ENCODE data around the gene SNF8.
"Not testable (repeated sequence)": the region's sequence is repeated elsewhere in the genome, so short reads cannot be mapped to it uniquely, and the experiment has no call there.

SNF8 gene, protein sequence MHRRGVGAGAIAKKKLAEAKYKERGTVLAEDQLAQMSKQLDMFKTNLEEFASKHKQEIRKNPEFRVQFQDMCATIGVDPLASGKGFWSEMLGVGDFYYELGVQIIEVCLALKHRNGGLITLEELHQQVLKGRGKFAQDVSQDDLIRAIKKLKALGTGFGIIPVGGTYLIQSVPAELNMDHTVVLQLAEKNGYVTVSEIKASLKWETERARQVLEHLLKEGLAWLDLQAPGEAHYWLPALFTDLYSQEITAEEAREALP

DNA sequence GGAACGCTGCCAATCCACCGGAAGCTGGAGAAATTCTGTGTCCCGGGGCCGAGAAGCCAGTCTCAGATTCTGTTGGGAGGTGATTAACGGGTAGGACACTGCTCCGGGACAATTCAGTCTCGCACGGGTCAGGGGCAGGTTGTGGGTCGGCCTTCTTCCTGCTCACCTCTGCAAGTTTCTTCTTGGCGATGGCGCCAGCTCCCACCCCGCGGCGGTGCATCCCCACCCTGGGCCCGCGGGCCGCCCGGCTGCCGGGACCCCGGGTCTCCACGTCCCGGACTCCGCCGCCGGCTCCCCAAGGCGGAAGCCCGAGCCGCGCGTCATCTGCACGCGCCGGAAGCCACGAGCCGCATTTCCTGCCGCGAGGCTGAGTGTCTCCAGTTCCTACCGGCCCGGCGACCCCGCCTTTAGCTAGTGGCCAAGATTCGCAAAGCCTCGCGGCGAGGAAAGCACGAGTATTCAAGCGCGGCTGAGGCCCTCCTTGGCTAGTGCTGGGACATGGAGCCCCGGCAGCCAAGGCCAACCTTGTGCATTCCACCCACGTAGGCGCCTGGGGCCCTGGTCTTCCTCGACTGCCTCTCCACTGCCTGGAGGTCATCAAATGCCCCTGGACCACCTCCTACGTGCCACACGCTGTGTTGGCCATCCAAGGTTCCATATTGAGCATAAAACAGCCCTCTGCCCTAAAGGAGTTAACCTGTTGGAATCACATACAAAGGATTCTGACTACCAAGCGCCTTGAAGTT lies at the start of gene SNF8:
TSS of gene SNF8 (minus strand) at position 328 of the 746 bp plus-strand sequence. CDS start at position 220, 108 bp downstream.
- DNase-seq (ENCODE audit: low read depth in 4 of 4, low spot score in 1 of 4) = peak; percentile 88 to 92 (median 90)

DNA sequence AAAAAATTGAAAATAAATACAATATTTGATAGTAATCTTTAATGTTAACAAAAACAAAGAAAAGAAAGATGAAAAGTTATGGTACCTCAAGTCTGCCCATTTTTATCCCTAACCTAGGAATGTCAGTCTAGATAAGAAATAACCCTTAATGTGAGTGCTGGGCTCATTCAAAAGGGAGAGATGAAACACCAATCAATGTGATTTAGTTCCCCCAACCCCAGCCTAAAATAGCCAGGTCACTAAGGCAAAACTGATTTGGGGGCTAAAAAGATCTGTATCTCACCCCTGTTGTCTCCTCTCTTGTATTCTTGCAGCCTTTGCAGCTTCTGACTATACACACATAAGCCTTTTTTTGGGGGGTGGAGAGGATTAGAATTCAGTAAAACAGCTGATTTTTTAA lies 49.3 kb upstream of the SNF8 start:
- DNase-seq (ENCODE audit: low read depth in 4 of 4, low spot score in 1 of 4) = no peak

DNA sequence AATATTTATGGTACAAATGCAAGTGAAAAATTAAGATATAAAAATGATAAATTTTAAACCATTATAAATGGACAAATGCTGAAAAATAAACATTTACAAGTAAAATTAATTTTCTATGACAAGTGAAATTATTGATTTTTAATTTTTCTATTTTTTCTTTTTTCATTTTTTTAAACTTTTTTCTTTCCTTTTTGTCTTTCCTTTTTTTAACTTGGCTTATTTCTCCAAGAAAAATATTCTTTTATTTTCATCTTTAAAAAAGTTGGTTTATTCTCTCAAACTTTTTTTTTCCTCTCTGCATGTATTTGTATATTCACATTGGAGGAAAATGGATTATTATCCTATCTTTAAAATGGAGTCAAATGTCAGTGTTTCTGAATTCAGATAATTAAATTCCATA lies 48.7 kb upstream of the SNF8 start:
- no peak for DNase-seq (ENCODE audit: low read depth in 4 of 4, low spot score in 1 of 4)

DNA sequence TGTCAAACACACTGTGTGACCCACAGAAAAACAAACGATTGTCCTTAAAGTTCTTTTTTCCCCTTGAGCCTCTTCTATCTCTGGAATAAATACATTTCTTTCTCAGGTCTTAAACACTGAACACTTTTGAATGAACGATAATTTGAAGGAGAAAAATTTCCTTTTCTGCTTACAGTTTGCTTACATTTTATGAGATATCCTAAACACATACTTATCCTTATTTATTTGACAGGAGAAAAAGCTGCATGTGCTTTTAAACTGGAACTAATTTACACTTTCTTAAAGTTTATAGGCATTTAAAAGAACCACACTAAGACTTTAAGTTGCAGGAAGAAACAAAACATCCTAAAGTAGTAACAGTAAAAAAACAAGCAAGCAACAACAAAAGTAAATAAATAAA lies 47.8 kb upstream of the SNF8 start:
- no peak for DNase-seq (ENCODE audit: low read depth in 4 of 4, low spot score in 1 of 4)

DNA sequence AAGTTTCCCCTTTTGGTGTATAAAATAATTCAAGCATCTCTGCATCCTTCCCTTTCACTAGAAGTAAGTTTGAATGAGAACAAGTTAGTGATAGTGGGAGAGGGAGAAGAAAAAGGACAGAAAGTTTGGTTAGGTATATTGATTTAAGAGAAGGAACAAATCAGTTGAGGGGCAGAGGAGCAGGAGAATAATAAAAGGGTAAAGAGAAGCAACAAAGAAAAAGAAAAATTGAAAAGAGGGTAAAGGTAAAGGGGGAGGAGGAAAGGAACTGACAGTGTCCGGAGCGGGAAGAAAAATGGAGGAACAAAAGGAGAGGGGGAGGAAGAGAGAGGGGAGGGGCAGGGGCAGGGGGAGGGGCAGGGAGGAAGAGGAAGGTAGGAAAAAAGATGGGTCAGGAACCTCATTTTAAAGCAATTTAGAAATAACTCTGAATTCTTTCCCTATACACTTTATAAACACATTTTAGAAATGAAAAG lies 46.3 kb upstream of the SNF8 start:
- DNase-seq (ENCODE audit: low read depth in 4 of 4, low spot score in 1 of 4) = no peak

DNA sequence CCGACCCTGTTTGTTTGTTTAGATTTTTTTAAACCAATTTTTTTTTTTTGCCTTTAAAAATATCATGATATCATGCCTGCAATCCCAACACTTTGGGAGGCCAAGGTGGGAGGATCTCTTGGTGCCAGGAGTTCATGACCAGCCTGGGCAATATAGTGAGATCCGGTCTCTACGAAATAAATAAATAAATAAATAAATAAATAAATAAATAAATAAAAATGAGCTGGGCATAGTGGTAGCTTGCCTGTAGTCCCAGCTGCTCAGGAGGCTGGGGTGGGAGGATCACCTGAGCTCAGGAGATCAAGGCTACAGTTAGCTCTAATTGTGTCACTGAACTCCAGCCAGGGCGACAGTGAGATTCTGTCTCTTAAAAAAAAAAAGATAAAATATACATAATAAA lies 44.5 kb upstream of the SNF8 start:
- no peak for DNase-seq (ENCODE audit: low read depth in 4 of 4, low spot score in 1 of 4)

DNA sequence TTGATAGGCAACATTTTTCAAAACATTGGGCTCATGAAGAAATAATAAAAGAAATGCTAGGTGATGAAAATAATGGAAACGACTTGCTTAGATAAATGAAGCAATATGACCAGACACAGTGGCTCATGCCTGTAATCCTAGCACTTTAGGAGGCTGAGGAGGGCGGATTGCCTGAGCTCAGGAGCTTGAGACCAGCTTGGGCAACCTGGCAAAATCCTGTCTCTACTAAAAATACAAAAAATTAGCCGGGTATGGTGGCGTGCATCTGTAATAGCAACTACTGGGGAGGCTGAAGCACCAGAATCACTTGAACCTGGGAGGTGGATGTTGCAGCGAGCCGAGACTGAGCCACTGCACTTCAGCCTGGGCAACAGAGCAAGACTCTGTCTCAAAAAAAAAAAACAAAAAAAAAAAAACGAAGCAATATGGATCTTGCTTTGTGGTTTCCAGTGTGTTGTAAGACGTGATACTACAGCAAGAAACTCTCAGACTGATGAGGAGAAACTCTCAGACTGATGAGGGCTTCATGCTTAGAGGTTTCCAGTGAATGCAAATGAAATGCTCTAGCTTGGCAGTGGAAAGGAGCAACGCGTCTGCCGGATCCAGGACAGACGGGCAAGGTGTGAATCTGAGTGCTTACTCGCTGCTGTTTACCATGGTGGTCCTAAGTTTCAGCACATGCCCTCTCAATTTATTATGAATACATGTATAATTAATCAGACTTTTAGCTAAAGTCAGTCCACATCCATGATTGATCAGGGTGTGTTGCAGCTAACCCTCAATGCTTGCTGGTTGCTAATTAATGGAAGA lies 41.0 kb upstream of the SNF8 start:
- DNase-seq (ENCODE audit: low read depth in 4 of 4, low spot score in 1 of 4) = no peak

DNA sequence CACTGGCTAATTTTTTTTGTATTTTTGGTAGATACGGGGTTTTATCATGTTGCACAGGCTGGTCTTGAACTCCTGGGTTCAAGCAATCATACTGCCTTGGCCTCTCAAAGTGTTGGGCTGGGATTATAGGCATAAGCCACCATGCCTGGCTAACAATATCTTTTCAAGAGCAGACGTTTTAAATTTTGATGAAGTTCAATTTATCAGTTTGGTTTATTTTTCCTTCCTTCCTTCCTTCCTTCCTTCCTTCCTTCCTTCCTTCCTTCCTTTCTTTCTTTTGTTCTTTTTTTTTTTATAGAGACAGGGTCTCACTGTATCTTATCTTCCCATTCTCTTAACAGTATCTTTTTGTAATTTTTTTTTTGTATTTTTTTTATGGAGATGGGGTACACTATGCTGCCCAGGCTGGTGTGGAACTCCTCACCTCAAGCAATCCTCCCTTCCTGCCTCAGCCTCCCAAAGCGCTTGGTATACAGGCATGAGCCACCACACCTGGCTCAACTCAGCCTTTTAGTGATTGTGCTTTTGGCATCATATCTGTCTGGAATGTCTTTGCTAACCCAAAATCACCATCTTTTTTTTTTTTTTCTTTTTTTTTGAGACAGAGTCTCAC lies 37.4 kb upstream of the SNF8 start:
- no peak for DNase-seq (ENCODE audit: low read depth in 4 of 4, low spot score in 1 of 4)

DNA sequence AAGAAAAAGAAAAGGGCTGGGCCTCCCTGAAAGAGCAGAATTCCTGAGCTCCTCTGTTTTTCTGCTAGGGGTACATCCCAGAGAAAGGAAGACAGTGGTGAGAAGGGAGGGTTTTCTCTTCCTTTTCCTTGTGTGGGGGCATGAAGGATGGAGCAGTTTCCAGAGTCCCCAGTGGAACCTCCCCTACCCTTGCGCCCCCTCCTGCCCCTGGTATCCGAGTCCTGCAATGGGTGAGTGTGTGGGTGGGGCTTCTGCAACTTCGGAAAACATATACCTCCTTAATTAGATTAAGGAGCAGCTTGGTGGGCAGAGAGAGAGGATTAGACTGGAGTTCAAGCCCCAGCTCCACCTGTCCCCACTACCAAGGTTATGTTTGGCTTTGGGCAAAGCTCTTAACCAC lies 29.2 kb upstream of the SNF8 start:
- no peak for DNase-seq (ENCODE audit: low read depth in 4 of 4, low spot score in 1 of 4)

DNA sequence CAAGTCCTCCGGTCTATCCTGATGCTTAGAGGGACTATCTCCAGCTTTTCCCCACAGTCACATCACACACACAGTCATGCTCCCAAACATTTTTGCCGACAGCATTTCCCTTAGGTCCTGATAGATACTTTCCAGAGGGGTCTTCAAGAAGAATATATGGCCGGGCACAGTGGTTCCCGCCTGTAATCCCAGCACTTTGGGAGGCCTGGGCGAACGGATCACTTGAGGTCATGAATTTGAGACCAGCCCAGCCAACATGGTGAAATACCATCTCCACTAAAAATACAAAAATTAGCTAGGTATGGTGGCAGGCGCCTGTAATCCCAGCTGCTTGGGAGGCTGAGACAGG lies 28.1 kb upstream of the SNF8 start:
- DNase-seq (ENCODE audit: low read depth in 4 of 4, low spot score in 1 of 4) = no peak

DNA sequence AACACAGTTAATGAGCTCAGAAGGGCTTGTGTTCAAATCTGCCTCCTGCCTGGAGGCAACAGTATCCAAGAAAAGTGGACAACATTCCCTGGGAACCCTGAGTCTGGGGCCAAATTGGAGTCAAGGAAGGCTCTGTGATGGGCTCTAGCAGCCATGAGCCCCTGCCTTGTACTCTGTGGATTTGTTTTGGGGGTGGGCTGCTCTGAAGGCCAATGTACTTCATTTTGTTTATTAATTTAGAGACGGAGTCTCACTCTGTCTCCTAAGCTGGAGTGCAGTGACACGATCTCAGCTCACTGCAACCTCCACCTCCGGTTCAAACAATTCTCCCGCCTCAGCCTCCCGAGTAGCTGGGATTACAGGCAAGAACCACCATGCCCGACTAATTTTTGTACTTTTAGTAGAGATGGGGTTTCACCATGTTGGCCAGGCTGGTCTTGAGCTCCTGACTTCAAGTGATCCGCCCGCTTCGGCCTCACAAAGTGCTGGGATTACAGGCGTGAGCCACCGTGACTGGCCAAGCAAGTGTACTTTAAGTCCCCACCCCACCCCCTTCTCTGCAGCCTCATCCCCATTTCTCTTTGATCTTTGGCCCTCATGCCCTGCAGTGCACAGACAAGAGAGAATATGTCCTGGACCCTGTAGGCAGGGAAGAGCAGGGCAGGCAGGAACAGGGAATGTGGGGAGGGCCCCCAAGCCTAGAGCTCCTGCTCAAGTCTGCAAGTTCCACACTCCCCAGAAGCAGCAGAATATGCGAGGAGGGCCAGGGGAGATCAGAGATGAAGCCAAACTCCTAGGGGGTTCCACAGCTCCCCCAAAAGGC lies 26.4 kb upstream of the SNF8 start:
- DNase-seq (ENCODE audit: low read depth in 4 of 4, low spot score in 1 of 4) = no peak

DNA sequence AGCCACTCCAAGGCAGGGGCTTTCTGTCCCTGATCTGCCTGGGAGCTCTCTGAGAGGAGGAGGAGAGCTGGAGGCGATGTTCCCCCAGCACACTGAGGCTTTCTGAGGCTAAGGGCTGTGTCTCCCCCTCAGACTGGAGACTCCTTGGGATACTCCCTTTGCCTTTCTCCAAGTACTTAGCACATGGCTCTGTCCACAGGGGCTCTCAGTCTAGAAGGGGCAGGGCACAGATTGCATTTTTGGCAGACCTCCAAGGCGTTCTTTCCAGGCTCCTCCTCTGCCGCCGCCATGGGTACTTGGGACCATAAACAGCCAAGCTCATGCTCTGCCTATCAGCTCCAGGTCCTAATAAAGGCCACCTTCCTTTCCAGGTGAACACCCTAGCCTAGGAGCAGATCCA lies 25.6 kb upstream of the SNF8 start:
- DNase-seq (ENCODE audit: low read depth in 4 of 4, low spot score in 1 of 4) = no peak

DNA sequence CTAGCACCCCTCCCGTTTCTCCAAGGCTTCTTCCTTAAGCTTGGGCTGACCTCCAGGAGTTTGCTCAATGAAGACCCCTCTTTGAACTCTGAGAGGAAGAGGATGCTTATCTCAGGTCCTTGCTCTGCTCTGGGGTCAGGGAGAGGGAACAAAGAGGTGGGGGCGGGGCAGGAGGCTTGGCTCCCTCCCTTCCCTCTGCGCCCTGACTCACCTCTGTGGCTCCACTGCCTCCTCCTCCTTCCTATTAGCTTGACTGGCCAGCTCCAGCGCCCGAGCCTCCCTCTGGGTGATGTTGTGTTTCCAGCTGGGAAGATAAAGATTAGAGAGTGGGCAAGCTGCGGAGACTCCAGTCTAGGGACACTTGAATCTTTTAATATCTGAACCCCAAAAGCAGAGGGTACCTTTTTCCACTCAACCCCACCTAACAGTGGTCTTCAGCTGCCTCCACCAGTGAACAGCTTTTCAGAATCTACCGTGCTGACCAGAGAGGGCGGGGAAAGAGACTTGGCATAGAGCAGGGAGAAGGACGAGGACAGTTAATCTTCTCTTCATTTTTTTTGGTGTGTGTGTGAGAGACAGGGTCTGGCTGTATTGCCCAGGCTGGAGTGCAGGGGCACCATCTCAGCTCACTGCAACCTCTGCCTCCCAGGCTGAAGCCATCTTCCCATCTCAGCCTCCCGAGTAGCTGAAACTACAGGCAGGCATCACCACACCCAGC lies 17.0 kb upstream of the SNF8 start:
- DNase-seq (ENCODE audit: low read depth in 4 of 4, low spot score in 1 of 4) = no peak

DNA sequence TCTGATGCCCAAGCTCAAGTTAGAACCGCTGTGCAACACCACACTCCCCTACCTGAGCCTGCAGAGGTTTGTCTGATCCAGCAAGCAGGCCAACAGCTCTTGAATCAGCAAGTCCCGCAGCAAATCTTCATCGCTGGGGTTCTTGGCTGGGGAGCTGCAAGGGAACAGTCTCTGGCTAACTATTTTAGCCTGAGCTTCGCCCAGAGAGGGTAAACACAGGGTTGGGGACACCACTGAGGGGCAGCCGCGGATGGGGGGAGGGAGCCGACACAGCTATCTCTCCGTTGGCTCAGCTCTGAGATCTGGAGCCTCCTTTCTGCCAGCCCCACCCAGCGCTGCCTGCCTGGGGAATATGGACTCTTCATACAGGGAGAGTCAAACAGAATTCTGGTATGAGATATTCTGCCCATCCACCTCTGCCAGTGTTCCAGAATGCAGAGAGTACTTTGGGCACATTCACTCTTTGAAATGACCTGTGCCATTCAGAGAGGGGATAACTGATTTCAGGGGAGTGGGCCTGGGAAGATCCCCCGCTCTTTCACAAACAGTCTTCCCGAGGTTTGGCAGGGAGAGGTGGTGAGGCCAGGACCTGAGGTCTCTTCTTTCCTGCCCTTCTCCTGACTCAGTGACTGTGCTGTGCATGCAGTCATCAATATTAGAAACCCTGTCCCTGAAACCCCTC lies 16.3 kb upstream of the SNF8 start:
- DNase-seq (ENCODE audit: low read depth in 4 of 4, low spot score in 1 of 4) = no peak

DNA sequence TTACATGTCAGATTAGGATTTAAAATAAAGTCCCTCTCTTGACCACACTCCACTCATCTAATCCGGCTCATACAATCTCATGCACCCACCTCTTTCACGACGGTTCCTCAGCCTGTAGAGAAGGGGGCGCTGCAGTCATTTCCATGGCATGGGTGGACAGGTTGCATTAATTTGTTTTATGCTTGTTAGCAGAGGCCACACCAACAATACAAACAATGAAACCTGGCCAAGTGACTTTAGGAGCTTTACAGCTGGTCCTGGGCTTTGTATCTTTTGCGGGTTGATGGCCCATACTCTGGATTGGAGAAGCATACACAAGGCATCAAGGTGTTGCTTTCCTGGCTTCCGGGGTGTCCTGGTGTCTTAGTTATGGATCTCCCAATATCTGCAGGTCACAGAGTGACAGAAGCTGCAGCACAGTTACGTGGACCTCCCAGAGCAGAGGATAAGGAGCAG lies 9.7 kb upstream of the SNF8 start:
- no peak for DNase-seq (ENCODE audit: low read depth in 4 of 4, low spot score in 1 of 4)

DNA sequence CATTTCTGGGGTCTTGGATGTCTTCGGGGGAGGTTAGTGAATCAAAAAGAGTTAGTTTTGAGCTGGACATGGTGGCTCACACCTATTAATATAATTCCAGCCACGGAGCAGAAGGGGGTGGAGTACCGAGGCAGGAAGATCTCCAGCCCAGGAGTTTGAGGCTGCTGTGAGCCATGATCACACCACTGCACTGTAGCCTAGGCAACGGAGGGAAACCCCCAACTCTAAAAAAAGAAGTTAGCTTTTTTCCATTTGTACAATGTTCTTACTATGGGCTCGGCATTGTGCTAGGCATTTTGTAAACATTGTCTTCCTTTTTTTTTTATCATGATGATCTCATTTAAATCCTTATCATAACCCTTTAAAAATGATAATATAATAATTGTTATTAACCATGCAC lies 8.3 kb upstream of the SNF8 start:
- no peak for DNase-seq (ENCODE audit: low read depth in 4 of 4, low spot score in 1 of 4)

DNA sequence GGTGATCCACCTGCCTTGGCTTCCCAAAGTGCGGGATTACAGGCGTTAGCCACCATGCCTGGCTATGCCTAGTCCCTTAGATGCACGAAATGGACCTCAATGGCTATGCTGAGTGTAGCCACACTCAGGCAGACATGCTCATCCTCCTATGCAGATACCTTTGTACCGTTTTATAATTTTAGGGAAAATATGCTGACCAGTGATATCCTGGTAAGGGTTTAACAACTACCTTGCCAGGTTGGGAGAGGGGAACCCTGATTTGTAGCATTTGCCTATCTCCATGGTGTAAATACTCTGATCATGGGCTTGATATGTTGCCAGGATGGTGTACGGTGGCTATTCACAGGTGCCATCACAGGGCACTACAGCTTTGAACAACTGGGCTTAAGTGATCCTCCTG lies 6.9 kb upstream of the SNF8 start:
- DNase-seq (ENCODE audit: low read depth in 4 of 4, low spot score in 1 of 4) = no peak

DNA sequence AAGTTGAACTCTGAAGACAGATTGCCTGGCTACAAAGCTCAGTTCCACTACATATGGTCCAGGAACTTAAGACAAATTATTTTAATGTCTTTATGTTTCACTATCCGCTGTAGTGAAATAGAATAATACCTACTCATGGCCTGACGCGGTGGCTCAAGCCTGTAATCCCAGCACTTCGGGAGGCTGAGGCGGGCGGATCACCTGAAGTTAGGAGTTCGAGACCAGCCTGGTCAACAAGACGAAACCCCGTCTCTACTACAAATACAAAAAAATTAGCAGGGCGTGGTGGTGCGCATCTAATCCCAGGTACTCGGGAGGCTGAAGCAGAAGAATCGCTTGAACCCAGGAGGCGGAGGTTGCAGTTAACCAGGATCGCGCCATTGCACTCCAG lies 614 bp upstream of the SNF8 start:
- not testable (repeated sequence) for DNase-seq (ENCODE audit: low read depth in 4 of 4, low spot score in 1 of 4)

DNA sequence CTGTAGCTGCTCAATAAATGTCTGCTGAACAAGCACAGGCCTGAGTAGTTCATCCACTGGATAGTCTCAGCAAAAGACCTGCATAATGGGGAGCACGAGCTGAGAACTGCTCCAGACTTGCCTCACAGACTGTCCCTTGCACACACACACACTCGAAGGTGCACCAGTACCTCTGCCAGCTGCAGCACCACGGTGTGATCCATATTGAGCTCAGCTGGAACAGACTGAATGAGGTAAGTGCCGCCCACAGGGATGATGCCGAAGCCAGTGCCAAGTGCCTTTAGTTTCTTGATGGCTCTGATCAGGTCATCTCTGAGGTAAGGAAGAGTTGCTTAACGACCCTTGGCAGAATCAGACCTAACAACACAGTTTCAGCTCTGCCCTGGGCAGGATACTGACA lies 11.6 kb downstream of the SNF8 start:
- DNase-seq (ENCODE audit: low read depth in 4 of 4, low spot score in 1 of 4) = no peak
